HL-60 (cell line): ENCODE results near the gene EXOSC10.
"Not testable (repeated sequence)": the region's sequence is repeated elsewhere in the genome, so short reads cannot be mapped to it uniquely, and the experiment has no call there.

Source experiments
- DNase-seq, 2 experiments: peaks; one replicate each; pipeline ENCODE4 v3.0.0-alpha.2; 2010 to 2020; ENCODE audit warnings: low read depth in 1 of 2, low spot score in 1 of 2
- H3K27ac ChIP-seq: fragments of 250-450 bp; sonication (Bioruptor Pico); replicated peaks from 2 replicates; pipeline ENCODE4 v1.5.1; 2020; ENCODE audit warnings: mild to moderate bottlenecking, moderate library complexity
- H3K27me3 ChIP-seq: fragments of 250-450 bp; sonication (Bioruptor Pico); 2 replicates; pipeline ENCODE4 v1.5.1; 2021; ENCODE audit warnings: mild to moderate bottlenecking, moderate library complexity; ENCODE audit not compliant: insufficient read depth, poor library complexity, severe bottlenecking
- H3K4me3 ChIP-seq: replicated peaks from 2 replicates; pipeline ENCODE4 v1.5.1; 2011; ENCODE audit warnings: mild to moderate bottlenecking, control low read depth, low read length; ENCODE audit not compliant: insufficient read depth
- GABPA ChIP-seq: IDR thresholded peaks from 2 replicates; pipeline ENCODE4 v1.6.1; 2012; ENCODE audit warnings: low read depth
- POLR2AphosphoS5 ChIP-seq: IDR thresholded peaks from 2 replicates; pipeline ENCODE4 v1.6.1; 2012; ENCODE audit warnings: low read depth
- SPI1 ChIP-seq: IDR thresholded peaks from 2 replicates; pipeline ENCODE4 v1.6.1; 2012; ENCODE audit warnings: low read depth, mild to moderate bottlenecking, borderline replicate concordance
- TF ChIP-seq, protein P1 (sequence below): IDR thresholded peaks from 2 replicates; pipeline ENCODE4 v1.6.1; 2012; ENCODE audit warnings: low read depth; ENCODE audit not compliant: insufficient replicate concordance
- TF ChIP-seq, protein P2 (sequence below): IDR thresholded peaks from one replicate; pipeline ENCODE4 v1.5.1; 2011; ENCODE audit warnings: low read length, control low read depth, inconsistent platforms; ENCODE audit not compliant: insufficient read depth

EXOSC10 gene

DNA sequence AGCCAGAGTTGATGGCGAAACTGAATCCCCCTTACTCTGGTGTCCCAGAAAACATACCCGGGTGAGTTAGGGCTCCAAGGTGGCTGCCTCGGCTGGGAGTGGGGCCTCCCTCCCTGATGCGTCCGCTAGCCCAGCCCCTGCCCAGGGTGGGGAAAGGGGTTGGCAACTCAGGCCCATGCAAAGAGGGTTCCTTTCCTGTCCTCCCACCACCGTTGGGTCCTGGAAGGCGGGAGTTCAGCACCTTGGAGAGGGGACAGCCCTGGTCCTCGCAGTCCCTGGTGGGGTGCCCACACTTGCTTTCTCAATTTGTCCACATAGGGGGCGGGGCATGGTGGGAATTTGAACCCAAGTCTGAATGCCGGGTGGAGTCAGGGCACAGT lies 45.9 kb downstream of the EXOSC10 start:
- Histone ChIP-seq H3K27me3 (no peaks in the 10 kb centered on the region), H3K27ac (no peak overlapping the region), H3K4me3 (no peak overlapping the region)
- DNase-seq: peak; percentile 34 to 50
- TF ChIP-seq, protein P1, sequence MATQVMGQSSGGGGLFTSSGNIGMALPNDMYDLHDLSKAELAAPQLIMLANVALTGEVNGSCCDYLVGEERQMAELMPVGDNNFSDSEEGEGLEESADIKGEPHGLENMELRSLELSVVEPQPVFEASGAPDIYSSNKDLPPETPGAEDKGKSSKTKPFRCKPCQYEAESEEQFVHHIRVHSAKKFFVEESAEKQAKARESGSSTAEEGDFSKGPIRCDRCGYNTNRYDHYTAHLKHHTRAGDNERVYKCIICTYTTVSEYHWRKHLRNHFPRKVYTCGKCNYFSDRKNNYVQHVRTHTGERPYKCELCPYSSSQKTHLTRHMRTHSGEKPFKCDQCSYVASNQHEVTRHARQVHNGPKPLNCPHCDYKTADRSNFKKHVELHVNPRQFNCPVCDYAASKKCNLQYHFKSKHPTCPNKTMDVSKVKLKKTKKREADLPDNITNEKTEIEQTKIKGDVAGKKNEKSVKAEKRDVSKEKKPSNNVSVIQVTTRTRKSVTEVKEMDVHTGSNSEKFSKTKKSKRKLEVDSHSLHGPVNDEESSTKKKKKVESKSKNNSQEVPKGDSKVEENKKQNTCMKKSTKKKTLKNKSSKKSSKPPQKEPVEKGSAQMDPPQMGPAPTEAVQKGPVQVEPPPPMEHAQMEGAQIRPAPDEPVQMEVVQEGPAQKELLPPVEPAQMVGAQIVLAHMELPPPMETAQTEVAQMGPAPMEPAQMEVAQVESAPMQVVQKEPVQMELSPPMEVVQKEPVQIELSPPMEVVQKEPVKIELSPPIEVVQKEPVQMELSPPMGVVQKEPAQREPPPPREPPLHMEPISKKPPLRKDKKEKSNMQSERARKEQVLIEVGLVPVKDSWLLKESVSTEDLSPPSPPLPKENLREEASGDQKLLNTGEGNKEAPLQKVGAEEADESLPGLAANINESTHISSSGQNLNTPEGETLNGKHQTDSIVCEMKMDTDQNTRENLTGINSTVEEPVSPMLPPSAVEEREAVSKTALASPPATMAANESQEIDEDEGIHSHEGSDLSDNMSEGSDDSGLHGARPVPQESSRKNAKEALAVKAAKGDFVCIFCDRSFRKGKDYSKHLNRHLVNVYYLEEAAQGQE: peak; percentile 95
- no peak for TF ChIP-seq GABPA
- TF ChIP-seq SPI1: no peak
- peak; percentile 13; the same call in 1 of the 2 replicates for TF ChIP-seq POLR2AphosphoS5
- TF ChIP-seq, protein P2, sequence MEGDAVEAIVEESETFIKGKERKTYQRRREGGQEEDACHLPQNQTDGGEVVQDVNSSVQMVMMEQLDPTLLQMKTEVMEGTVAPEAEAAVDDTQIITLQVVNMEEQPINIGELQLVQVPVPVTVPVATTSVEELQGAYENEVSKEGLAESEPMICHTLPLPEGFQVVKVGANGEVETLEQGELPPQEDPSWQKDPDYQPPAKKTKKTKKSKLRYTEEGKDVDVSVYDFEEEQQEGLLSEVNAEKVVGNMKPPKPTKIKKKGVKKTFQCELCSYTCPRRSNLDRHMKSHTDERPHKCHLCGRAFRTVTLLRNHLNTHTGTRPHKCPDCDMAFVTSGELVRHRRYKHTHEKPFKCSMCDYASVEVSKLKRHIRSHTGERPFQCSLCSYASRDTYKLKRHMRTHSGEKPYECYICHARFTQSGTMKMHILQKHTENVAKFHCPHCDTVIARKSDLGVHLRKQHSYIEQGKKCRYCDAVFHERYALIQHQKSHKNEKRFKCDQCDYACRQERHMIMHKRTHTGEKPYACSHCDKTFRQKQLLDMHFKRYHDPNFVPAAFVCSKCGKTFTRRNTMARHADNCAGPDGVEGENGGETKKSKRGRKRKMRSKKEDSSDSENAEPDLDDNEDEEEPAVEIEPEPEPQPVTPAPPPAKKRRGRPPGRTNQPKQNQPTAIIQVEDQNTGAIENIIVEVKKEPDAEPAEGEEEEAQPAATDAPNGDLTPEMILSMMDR: no peak

DNA sequence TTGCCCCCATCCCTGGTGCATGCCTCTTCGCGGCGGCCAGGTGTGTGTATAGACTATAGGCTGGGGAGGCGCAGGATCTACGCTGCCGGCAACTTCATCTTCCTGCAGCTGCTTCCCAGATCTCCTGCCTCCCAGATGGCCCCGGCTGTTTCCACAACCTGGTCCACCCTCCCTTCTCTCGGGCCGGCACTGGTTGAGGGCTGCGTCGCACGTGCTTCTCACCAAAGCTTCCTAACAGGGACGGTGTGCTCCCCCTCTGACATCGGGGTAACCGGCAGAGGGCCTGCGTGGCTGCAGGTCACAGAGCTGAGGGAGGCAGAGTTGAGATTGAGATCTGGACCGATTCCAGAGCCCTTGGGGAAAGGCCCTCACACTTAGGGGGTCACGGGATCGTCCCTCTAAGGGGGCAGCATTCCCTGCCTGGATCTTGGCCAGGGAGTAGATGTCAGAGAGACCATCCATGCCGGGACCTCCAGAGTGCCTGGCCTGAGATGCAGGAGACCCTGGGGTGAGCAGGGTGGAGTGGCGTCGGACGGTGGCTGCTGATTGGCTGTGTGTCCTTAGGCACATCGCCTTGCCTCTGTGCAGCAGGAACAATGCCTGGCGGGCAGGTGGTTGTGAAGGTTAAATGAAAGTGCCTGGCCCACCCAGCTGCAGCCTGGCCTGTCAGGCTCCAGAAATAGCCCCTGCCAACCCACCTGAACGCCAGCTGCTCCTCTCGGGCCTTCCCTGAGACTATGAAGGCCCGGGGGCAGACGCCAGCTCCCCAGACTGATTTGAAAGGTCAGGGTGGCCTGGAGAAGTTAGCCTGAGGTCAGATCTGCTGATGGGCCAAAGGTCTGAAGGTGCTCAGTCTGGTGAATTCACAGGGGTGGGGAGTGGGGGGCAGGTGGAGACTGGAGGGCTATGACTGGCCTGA lies 46.6 kb downstream of the EXOSC10 start:
- Histone ChIP-seq H3K27ac (no peak overlapping the region), H3K27me3 (no peaks in the 10 kb centered on the region), H3K4me3 (no peak overlapping the region)
- DNase-seq: peak; percentile 33
- no peak for TF ChIP-seq GABPA
- TF ChIP-seq, protein P1: no peak
- TF ChIP-seq, protein P2: no peak
- no peak for TF ChIP-seq SPI1
- peak; percentile 72 for TF ChIP-seq POLR2AphosphoS5

DNA sequence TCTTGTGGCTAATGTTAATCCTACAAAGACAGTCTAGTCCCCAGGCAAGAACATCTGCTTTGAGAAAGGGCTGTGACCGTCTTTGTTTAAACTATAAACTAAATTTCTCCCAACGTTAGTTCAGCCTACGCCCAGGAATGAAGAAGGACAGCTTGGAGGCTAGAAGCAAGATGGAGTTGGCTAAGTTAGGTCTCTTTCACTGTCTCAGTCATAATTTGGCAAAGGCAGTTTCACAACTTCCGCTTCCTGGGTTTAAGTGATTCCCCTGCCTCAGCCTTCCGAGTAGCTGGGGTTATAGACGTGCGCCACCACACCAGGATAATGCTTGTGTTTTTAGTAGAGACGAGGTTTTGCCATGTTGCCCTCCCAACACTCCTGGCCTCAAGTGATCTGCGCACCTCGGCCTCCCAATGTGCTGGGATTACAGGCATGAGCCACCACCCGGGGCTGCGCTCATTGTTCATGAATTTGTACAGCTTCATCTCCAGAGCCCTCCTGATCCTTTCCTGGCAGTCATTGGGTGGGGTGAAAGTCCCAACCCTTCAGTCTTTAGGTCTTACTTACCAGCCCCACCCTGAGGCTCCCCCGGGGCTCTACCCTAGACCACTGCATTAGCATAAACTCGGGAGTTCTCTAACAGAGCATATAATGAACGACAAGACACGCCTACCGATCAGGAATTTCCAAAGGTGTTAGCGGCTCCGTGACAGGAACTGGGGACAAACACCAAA lies 47.7 kb downstream of the EXOSC10 start:
- no peaks in the 10 kb centered on the region for H3K27me3 ChIP-seq
- peak; percentile 67 to 86 for DNase-seq
- H3K4me3 ChIP-seq: no peak overlapping the region
- TF ChIP-seq GABPA: peak; percentile 86
- no peak; the same call in 1 of the 2 replicates for TF ChIP-seq SPI1
- TF ChIP-seq POLR2AphosphoS5: peak; percentile 41
- TF ChIP-seq, protein P1: peak; percentile 3
- TF ChIP-seq, protein P2: no peak
- peak overlapping the region; percentile 68 for H3K27ac ChIP-seq

DNA sequence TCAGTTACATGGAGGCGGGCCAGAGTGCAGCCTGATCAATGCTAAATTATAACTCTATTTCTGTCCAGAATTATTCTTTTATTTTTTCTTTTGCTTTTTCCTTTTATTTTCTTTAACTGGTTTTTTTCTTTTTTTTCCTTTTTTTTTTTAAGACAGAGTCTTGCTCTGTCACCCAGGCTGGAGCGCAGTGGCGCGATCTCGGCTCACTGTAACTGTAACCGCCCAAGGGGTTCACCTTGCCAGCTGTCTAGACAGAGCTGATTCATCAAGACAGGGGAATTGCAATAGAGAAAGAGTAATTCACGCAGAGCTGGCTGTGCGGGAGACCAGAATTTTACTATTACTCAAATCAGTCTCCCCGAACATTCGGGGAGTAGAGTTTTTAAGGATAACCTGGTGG lies 48.5 kb downstream of the EXOSC10 start:
- not testable (repeated sequence) for H3K4me3 ChIP-seq, DNase-seq, H3K27me3 ChIP-seq
- H3K27ac ChIP-seq: peak overlapping the region; percentile 68
